ENCODE data around the gene VPS26A.

DNA sequence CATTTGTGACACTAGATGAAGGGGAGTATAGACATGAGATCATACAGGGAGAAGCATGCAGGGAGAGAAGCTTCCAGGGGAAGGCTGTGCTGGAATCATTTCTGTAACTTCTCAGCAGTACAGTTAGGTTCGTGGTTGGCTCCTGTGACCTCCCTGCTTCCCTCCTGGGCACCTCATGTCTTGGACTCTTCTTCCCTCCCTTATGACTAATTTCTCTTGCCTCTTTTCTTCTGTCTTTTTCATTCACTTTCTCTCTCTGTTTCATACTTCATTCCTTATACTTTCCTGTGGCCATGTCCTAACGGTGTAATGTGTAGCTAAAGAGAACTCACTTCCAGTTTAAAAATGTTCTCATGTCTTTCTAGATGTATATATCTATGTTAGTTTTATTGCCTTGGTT is 77.1 kb downstream of the VPS26A start:
- TF ChIP-seq, protein P1, sequence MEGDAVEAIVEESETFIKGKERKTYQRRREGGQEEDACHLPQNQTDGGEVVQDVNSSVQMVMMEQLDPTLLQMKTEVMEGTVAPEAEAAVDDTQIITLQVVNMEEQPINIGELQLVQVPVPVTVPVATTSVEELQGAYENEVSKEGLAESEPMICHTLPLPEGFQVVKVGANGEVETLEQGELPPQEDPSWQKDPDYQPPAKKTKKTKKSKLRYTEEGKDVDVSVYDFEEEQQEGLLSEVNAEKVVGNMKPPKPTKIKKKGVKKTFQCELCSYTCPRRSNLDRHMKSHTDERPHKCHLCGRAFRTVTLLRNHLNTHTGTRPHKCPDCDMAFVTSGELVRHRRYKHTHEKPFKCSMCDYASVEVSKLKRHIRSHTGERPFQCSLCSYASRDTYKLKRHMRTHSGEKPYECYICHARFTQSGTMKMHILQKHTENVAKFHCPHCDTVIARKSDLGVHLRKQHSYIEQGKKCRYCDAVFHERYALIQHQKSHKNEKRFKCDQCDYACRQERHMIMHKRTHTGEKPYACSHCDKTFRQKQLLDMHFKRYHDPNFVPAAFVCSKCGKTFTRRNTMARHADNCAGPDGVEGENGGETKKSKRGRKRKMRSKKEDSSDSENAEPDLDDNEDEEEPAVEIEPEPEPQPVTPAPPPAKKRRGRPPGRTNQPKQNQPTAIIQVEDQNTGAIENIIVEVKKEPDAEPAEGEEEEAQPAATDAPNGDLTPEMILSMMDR (IDR thresholded peaks at IDR 0.05) = no peak
- TF ChIP-seq, protein P2, sequence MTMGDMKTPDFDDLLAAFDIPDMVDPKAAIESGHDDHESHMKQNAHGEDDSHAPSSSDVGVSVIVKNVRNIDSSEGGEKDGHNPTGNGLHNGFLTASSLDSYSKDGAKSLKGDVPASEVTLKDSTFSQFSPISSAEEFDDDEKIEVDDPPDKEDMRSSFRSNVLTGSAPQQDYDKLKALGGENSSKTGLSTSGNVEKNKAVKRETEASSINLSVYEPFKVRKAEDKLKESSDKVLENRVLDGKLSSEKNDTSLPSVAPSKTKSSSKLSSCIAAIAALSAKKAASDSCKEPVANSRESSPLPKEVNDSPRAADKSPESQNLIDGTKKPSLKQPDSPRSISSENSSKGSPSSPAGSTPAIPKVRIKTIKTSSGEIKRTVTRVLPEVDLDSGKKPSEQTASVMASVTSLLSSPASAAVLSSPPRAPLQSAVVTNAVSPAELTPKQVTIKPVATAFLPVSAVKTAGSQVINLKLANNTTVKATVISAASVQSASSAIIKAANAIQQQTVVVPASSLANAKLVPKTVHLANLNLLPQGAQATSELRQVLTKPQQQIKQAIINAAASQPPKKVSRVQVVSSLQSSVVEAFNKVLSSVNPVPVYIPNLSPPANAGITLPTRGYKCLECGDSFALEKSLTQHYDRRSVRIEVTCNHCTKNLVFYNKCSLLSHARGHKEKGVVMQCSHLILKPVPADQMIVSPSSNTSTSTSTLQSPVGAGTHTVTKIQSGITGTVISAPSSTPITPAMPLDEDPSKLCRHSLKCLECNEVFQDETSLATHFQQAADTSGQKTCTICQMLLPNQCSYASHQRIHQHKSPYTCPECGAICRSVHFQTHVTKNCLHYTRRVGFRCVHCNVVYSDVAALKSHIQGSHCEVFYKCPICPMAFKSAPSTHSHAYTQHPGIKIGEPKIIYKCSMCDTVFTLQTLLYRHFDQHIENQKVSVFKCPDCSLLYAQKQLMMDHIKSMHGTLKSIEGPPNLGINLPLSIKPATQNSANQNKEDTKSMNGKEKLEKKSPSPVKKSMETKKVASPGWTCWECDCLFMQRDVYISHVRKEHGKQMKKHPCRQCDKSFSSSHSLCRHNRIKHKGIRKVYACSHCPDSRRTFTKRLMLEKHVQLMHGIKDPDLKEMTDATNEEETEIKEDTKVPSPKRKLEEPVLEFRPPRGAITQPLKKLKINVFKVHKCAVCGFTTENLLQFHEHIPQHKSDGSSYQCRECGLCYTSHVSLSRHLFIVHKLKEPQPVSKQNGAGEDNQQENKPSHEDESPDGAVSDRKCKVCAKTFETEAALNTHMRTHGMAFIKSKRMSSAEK (CRISPR knock-in tag; IDR thresholded peaks at IDR 0.05; ENCODE audit: borderline replicate concordance) = no peak
- TF ChIP-seq JUN (CRISPR knock-in tag; IDR thresholded peaks at IDR 0.05) (no peak), MXD4 (CRISPR knock-in tag; IDR thresholded peaks at IDR 0.05; ENCODE audit: borderline replicate concordance) (no peak), NR2C2 (CRISPR knock-in tag; IDR thresholded peaks at IDR 0.05) (no peak), CREM (CRISPR knock-in tag; IDR thresholded peaks at IDR 0.05) (no peak), ATF1 (CRISPR knock-in tag; IDR thresholded peaks at IDR 0.05) (no peak)
- TF ChIP-seq, protein P3, sequence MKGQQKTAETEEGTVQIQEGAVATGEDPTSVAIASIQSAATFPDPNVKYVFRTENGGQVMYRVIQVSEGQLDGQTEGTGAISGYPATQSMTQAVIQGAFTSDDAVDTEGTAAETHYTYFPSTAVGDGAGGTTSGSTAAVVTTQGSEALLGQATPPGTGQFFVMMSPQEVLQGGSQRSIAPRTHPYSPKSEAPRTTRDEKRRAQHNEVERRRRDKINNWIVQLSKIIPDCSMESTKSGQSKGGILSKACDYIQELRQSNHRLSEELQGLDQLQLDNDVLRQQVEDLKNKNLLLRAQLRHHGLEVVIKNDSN (CRISPR knock-in tag; IDR thresholded peaks at IDR 0.05) = no peak
- TF ChIP-seq, protein P4, sequence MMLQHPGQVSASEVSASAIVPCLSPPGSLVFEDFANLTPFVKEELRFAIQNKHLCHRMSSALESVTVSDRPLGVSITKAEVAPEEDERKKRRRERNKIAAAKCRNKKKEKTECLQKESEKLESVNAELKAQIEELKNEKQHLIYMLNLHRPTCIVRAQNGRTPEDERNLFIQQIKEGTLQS (CRISPR knock-in tag; conservative IDR thresholded peaks at IDR 0.05) = no peak
